Stimulated activated CD4-positive, alpha-beta T cell treated with anti-CD3 and anti-CD28 coated beads, Interleukin-4, amount 100 ng/mL, for 1 hour (primary cell): ENCODE data around the gene DRAP1.

Source experiments
- DNase-seq: peaks from one replicate; pipeline ENCODE4 v3.0.0-alpha.2; 2020

DRAP1 gene

DNA sequence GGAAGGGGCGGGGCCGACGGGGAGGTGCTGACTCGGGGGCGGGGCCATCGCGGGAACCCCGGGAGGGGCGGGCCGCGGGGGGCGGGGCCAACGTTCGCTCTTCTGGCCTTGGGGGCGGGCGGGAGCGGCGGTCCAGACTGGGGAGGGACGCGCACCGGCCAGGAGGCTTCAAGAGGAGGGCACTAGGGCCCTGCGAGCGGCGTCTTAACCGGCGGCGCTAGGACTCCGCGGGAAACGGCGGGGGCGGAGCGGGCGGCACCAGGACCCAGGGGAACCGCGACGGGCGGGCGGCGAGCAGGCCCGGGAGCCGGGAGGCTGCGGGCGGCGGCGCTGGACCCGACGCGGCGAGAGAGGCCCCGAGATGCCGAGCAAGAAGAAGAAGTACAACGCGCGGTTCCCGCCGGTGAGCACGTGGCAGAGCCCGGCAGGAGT lies at the start of gene DRAP1:
TSS of gene DRAP1 (plus strand) at position 286 of the 432 bp plus-strand sequence. CDS start at position 362, 76 bp downstream.
- DNase-seq, result peak; percentile 99

DNA sequence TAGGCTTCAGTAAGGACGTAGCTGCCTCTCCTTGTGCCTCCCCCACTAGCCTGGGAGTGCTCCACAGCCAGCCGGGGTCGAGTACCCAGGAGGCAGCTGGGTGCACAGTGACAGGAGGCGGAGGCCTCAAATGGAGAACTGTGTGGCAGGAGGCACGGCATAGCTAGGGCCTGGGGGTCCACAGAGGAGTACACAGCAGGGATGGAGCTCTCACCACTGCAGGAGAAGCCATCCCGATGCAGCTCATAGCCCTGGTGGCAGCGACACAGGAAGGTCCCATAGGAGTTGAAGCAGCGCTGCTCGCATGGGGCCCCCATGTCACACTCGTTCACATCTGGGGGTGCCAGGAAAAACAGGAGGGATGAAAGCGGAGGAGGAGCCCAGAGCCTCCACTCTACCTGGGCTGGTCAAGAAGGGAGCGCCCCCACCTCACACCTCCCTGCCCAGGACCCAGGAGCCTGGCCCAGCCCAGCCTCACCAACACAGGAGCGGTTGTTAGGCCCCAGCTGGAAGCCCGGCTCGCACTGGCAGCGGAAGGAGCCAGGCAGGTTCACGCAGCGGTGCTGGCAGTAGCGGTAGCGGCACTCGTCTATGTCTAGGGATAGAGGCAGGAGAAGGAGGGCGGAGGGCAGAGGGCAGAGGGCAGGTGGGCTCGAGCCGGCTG lies 49.5 kb upstream of the DRAP1 start:
- DNase-seq, result no peak

DNA sequence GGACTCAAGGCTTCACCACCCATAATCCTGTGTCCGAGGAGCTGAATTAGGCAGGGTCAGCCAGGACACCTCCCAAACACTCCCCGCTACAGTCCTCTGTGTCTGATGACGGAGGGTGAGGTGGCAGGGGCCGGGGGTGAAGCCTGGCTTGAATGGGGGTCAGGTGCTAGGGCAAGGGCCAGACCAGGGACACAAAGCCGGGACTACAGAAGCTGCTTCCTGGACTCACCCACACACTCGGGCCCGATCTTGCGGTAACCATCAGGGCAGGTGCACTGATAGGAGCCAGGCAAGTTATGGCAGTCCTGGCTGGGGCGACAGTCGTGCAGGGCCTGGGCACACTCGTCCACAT lies 48.9 kb upstream of the DRAP1 start:
- DNase-seq, result no peak

- DNase-seq, result no peak
Measured at GRCh38 chr11:65870706-65871681, 48.2 kb upstream of the DRAP1 start.

DNA sequence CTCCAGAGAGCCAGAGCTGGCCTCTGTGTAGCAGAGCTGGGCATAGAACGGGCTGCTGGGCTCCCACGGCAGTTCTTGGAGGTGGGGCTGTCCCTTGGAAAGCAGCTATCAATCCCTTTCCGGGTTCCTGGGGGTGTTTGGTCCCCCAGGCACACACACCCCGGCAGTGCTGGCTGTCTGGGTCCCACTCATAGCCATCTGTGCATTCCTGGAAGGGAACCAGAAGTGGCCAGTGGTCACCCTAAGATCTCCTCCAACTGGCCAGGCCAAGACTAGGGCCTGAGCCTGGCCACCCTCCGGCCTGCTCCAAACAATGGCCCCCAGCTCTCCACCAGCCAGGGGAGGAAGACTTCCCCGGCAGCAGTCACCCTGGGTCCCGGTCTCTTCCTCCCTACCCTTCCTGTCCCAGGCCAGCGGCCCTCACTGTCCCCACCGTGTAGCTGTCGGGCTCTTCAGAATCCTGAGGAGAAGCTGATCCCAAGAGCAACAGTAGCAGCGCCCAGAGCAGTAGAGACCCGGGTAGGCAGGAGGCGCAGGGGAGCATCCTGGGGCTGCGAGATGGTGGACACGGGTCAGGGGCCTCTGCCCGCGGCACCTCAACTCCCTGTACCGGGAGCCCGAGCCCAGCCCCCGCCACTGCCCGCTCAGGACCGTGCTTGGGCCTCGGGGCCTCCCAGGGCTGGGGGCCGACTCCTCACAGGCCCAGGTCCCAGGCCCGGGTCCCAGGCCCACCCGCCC lies 47.2 kb upstream of the DRAP1 start:
- no peak for DNase-seq

- no peak for DNase-seq
Measured at GRCh38 chr11:65872586-65873317, 46.5 kb upstream of the DRAP1 start, which contains the start of gene EFEMP2. EFEMP2 (minus strand) TSS chr11:65872800; CDS start chr11:65872354, 446 bp downstream.

DNA sequence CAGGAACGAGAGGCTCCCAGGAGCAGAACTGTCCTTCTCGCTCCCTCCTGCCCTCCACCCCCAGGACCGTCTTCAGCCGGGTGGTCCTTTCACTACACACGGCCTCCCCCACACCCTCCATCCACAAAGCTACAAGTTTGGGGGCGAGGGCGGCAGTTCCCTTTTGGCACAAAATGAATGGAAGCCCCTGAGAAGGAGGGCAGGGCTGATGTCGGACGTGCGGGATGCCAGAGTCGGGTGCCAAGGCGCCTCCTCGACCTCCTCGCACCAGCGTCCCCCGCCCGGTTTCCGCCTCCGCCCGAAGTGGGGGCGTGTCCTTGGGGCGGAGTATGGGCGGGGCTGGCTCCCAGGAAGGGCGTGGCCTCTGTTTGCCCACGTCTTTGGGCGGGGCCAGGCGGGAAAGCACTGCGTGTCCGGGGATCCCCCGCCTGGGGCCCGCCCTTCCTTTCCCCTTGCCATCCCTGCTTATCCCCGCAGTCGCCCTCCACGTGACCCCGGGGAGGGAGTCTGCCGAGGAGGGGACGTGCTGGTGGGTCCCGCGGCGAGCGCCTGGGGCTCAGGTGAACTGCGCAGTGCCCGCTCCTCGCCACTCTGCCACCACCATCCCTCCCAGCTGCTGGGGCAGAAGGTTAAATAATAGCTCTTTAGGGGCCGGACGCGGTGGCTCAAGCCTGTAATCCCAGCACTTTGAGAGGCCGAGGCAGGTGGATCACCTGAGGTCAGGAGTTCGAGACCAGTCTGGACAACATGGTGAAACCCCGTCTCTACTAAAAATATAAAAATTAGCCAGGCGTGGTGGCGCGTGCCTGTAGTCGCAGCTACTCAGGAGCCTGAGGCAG lies 45.7 kb upstream of the DRAP1 start:
- peak; percentile 95 for DNase-seq

DNA sequence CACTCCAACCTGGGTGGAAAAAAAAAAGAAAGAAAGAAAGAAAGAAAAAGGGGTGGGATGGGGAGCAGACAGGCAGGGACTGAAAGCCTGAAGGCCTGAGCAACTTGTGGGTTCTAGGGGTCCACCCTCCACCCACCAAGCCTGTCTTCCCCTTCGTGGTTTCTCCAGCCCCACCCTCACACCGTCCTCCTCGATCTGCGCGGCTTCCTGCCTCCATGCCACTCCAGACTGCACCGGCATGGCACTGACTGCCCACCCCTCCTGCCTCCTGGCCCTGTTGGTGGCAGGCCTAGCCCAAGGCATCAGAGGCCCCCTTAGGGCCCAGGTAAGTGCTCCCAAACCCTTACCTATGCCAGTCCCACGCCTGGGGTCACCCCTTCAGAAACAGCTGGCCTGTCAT lies 39.6 kb upstream of the DRAP1 start, which contains the start of gene CTSW:
TSS of gene CTSW (plus strand) at position 221 of the 400 bp plus-strand sequence. CDS start at position 239, 18 bp downstream.
- no peak for DNase-seq

DNA sequence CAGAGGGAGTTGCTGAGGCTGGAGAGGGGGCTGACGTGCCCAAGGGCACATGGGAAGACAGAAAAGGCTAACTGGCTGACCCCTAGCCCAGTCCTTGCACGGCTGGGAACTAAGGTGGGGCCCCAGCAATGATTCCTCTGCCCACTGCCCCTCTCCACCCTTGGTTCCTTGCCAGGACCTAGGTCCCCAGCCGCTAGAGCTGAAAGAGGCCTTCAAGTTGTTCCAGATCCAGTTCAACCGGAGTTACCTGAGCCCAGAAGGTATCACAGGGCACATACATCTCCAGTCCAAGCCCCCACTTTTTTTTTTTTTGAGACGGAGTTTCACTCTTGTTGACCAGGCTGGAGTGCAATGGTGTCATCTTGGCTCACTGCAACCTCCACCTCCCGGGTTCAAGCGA lies 39.2 kb upstream of the DRAP1 start:
- no peak for DNase-seq

GRCh38 chr11:65880844-65881421 lies 38.3 kb upstream of the DRAP1 start:
- DNase-seq, result no peak

- no peak for DNase-seq
Measured at GRCh38 chr11:65882120-65883057, 36.8 kb upstream of the DRAP1 start.

DNA sequence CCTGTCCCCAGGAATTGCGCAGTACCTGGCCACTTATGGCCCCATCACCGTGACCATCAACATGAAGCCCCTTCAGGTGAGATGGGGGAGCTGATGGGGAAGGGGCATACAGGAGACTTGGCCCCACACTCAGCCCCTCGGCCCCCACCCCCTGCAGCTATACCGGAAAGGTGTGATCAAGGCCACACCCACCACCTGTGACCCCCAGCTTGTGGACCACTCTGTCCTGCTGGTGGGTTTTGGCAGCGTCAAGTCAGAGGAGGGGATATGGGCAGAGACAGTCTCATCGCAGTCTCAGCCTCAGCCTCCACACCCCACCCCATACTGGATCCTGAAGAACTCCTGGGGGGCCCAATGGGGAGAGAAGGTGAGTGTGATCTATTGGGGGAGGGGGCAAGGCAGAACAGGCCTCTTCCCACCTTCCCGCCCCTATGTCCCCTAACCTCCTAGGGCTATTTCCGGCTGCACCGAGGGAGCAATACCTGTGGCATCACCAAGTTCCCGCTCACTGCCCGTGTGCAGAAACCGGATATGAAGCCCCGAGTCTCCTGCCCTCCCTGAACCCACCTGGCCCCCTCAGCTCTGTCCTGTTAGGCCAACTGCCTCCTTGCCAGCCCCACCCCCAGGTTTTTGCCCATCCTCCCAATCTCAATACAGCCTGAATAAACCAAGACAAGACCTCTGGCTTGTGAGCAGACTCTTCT lies 36.0 kb upstream of the DRAP1 start:
- DNase-seq, result no peak

- no peak for DNase-seq
Measured at GRCh38 chr11:65883786-65884715, 35.2 kb upstream of the DRAP1 start.

GRCh38 chr11:65884716-65885092 lies 34.5 kb upstream of the DRAP1 start:
- peak; percentile 84 for DNase-seq

DNA sequence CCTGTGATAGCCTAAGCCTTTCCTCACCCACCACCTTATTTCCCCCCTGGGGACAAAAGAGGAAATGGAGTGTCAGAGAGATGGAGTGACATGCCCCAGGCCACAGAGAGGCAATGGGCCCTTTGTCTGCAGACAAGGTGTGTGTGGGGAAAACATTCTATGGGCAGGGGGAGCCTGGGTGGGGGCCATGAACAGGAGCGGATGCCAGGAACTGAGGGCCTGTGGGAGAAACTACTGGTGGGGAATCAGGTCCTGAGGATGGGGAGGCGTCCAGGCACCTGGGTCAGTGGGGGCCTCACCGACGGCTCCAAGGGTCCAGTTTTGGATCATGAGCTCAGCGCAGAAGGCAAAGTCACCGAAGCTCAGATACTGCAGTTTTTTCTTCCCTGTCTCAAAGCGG lies 34.0 kb upstream of the DRAP1 start:
- no peak for DNase-seq

DNA sequence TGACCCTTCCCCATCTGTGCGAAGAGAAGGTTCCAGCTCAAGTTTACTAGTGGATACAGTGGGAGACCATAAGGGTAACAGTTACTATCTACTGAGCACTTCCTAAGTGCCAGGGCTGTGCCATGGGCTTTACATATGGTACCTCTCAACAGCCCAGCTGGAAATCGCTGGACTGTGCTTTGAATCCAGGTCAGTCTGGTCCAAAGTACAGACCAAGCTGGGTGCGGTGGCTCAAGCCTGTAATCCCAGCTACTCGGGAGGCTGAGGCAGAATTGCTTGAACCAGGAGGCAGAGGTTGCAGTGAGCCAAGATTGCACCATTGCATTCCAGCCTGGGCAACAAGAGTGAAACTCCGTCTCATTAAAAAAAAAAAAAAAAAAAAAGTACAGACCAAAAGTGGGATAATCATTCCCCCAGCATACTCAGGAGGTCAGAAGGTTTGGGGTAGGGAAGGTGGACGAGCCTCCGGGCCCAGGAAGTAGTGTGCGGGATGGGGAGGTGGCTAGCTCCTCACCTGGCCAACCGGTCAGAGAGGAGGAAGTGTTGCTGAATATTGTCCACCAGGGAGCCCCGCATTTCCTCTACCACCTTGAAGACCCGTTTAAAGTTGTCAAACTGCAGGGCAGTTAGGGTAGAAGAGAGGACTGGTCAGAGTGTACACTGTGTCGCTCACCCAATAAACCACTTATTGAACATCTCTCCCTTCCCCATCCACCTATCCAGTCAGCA lies 33.3 kb upstream of the DRAP1 start:
- DNase-seq, result no peak
